Gastroesophageal sphincter (tissue), 4 donors: ENCODE data around the gene SLC25A34. TPM values are rescaled to one million over a fixed set of nuclear protein-coding genes. Genes with fewer than 3 reads are reported as not detected.

ENCODE experiments used
- ATAC-seq: fragments of 150-250 bp; one replicate; pipeline ENCODE4 v1.9.1; 2016; ENCODE audit warnings: mild to moderate bottlenecking, moderate library complexity
- H3K27ac ChIP-seq, 4 donors: fragments of 200-600 bp; sonication (generic) in 3 of 4; 1 replicate in 3 of 4; 2 replicates in 1 of 4; pipeline ENCODE4 v1.5.1; 2016 to 2019
- H3K27me3 ChIP-seq: fragments of 200-600 bp; sonication (generic); one replicate; pipeline ENCODE4 v1.5.1; 2019
- H3K36me3 ChIP-seq, 2 donors: fragments of 200-600 bp; sonication (generic); one replicate each; pipeline ENCODE4 v1.5.1; 2019; ENCODE audit warnings: control low read depth in 1 of 2
- H3K4me1 ChIP-seq, 3 donors: fragments of 200-600 bp; sonication (generic); 1 replicate in 2 of 3; 2 replicates in 1 of 3; pipeline ENCODE4 v1.5.1; 2016 to 2019; ENCODE audit warnings: control low read depth in 2 of 3
- H3K4me3 ChIP-seq, 2 donors: fragments of 200-600 bp; sonication (generic); one replicate each; pipeline ENCODE4 v1.5.1; 2019; ENCODE audit warnings: mild to moderate bottlenecking in 1 of 2, moderate library complexity in 1 of 2
- H3K9me3 ChIP-seq, 3 donors: fragments of 200-600 bp; sonication (generic); one replicate each; pipeline ENCODE4 v1.5.1; 2017 to 2019; ENCODE audit warnings: control low read depth in 2 of 3
- CTCF ChIP-seq, 4 experiments: fragments of 200-600 bp in 2 of 4; fragments of 450-650 bp in 2 of 4; sonication (generic) in 1 of 4; IDR thresholded peaks; one replicate each; pipeline ENCODE4 v1.5.1; 2017 to 2019; ENCODE audit warnings: antibody characterized with exemption in 4 of 4, mild to moderate bottlenecking in 2 of 4, moderate library complexity in 2 of 4
- EP300 ChIP-seq: sonication (generic); formaldehyde crosslinking; IDR thresholded peaks from one replicate; pipeline ENCODE4 v1.6.1; 2017; ENCODE audit warnings: antibody characterized with exemption, mild to moderate bottlenecking
- POLR2A ChIP-seq, 2 donors: fragments of 450-650 bp; IDR thresholded peaks; one replicate each; pipeline ENCODE4 v1.6.1; 2017; ENCODE audit warnings: antibody characterized with exemption in 2 of 2, mild to moderate bottlenecking in 2 of 2, moderate library complexity in 1 of 2
- POLR2AphosphoS5 ChIP-seq: sonication (generic); formaldehyde crosslinking; IDR thresholded peaks from one replicate; pipeline ENCODE4 v1.6.1; 2017; ENCODE audit warnings: antibody characterized with exemption
- WGBS, 2 donors: methylation state at CpG; one replicate each; pipeline ENCODE4 v1.1.5; 2018; ENCODE audit warnings: low coverage in 1 of 2; 5-methylcytosine and 5-hydroxymethylcytosine counted together
- total RNA-seq, 4 donors: library from RNA; depleted of rRNA; stranded (reverse); fragments of >200 nt; gene quantifications; one replicate each; pipeline ENCODE4 v1.1.0, GENCODE V29; 2016

The SLC25A34 gene
- total RNA-seq, 4 donors from 2014 or later: 0.10 to 2.0 (median 1.1) TPM

GRCh38 chr1:15701784-15702183 lies 34.3 kb upstream of the SLC25A34 start:
- peaks cover 0 to 13% of the 10 kb centered on the region in 2 donors for H3K36me3 ChIP-seq
- peak overlapping the region in 3 of 4 donors; percentile 12 to 88 (median 86) for H3K27ac ChIP-seq
- no peak for ATAC-seq
- peaks cover 0 to 82% (median 32%) of the 10 kb centered on the region in 3 donors for H3K4me1 ChIP-seq
- no peak for TF ChIP-seq POLR2AphosphoS5
- no peak for TF ChIP-seq POLR2A (IDR thresholded peaks at IDR 0.05)
- no peak for TF ChIP-seq CTCF (IDR thresholded peaks at IDR 0.05)
- TF ChIP-seq EP300: no peak
- no peaks in the 10 kb centered on the region for H3K9me3 ChIP-seq
- no peaks in the 10 kb centered on the region for H3K27me3 ChIP-seq
- no peak overlapping the region for H3K4me3 ChIP-seq
- 80% methylated on average over 4 of the region's 8 CpGs; no CpG with 5 or more reads in 1 of the 2 donors for WGBS, 2 donors

GRCh38 chr1:15702722-15703550 lies 33.1 kb upstream of the SLC25A34 start:
- 41% methylated on average over 9 of the region's 19 CpGs; no CpG with 5 or more reads in 1 of the 2 donors for WGBS, 2 donors
- no peak overlapping the region for H3K4me3 ChIP-seq
- peak overlapping the region; percentile 57 to 92 (median 87) for H3K27ac ChIP-seq
- no peaks in the 10 kb centered on the region for H3K27me3 ChIP-seq
- peaks cover 0 to 82% (median 39%) of the 10 kb centered on the region in 3 donors for H3K4me1 ChIP-seq
- H3K36me3 ChIP-seq: peaks cover 0 to 10% of the 10 kb centered on the region in 2 donors
- TF ChIP-seq POLR2AphosphoS5 (no peak), POLR2A (IDR thresholded peaks at IDR 0.05) (no peak), CTCF (IDR thresholded peaks at IDR 0.05) (peak in 2 of 4 experiments; percentile 19 to 36), EP300 (no peak)
- ATAC-seq: peak; percentile 37
- no peaks in the 10 kb centered on the region for H3K9me3 ChIP-seq

- H3K4me3 ChIP-seq: no peak overlapping the region
- WGBS, 2 donors: 0 to 9% methylated on average over 5 to 9 of the region's 9 CpGs
Measured at GRCh38 chr1:15703562-15703961, 32.5 kb upstream of the SLC25A34 start.

DNA sequence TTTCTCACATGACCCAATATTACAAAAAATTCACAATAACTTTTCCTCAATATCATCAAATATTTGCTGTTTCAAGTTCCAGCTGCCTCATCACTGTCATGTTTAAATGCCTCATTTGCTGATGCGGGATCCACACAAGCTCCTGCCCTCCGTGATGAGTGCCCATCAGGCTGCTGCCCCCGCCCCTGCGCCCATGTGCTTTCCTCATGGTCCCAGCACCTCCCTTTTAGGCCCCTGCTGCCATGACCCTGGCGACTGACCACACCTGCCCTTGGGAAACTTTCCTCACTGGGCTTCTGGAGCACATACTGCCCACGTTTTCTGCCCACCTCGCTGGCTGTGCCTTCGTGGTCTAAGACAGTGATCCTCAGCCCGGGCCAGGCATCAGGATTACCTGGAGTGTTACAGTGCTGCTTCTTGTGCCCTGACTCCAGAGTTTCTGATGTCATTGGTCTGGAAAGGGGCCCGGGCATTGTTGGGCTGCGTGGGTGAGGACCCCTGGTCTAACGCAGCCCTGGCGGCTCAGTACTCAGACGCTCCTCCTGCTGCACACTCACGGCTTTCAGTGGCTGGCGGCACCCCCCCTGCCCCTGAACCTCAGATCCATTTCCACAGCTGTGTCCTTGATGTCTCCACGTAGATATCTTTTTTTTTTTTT lies 31.4 kb upstream of the SLC25A34 start:
- Histone ChIP-seq H3K27ac (peak overlapping the region; percentile 57 to 92 (median 87)), H3K9me3 (no peaks in the 10 kb centered on the region), H3K36me3 (peaks cover 0 to 10% of the 10 kb centered on the region in 2 donors), H3K4me3 (no peak overlapping the region), H3K27me3 (no peaks in the 10 kb centered on the region), H3K4me1 (peaks cover 0 to 95% (median 39%) of the 10 kb centered on the region in 3 donors)
- no peak for ATAC-seq
- WGBS, 2 donors: 82 to 93% methylated on average over 6 to 13 of the region's 17 CpGs
- TF ChIP-seq EP300 (no peak), POLR2AphosphoS5 (no peak), POLR2A (IDR thresholded peaks at IDR 0.05) (no peak), CTCF (IDR thresholded peaks at IDR 0.05) (no peak)

More at GRCh38 chr1:15703562-15703961, 32.5 kb upstream of the SLC25A34 start:
- TF ChIP-seq CTCF (IDR thresholded peaks at IDR 0.05) (no peak), POLR2AphosphoS5 (peak; percentile 94), POLR2A (IDR thresholded peaks at IDR 0.05) (peak in 1 of 2 donors; percentile 19), EP300 (no peak)
- peak; percentile 98 for ATAC-seq
- H3K36me3 ChIP-seq: peaks cover 0 to 10% of the 10 kb centered on the region in 2 donors
- H3K27me3 ChIP-seq: no peaks in the 10 kb centered on the region
- no peaks in the 10 kb centered on the region for H3K9me3 ChIP-seq
- peaks cover 0 to 88% (median 39%) of the 10 kb centered on the region in 3 donors for H3K4me1 ChIP-seq
- H3K27ac ChIP-seq: peak overlapping the region; percentile 57 to 92 (median 87)
